A549 (cell line): ENCODE results near the gene METTL23. TPM values are rescaled to one million over a fixed set of nuclear protein-coding genes. Genes with fewer than 3 reads are reported as not detected.

Source experiments
- ATAC-seq, 2 experiments: fragments of 200-7000 bp in 1 of 2; fragments of >200 bp in 1 of 2; cut with Nextera tagmentation in 1 of 2; cut with Tn5 transposase in 1 of 2; 3 replicates each; pipeline versions ENCODE4 v1.8.0 to v1.9.1; 2018 to 2020; ENCODE audit warnings: mild to moderate bottlenecking in 1 of 2, moderate library complexity in 1 of 2
- CTCF ChIA-PET: fragments of 300-600 bp; sonication (Branson Sonifier 250); formaldehyde crosslinking; extraction: SDS; loops from one replicate; lab custom pipeline; 2021; ENCODE audit warnings: antibody characterized with exemption, inconsistent platforms; lab: Yijun Ruan, JAX
- POLR2A ChIA-PET: fragments of 350-600 bp; formaldehyde crosslinking; extraction: SDS; loops from one replicate; lab custom pipeline; 2021; ENCODE audit warnings: antibody characterized with exemption, inconsistent platforms; lab: Yijun Ruan, JAX
- DNase-seq, 2 experiments: peaks; one replicate each; pipeline versions ENCODE4 v3.0.0 to v3.0.0-alpha.2; 2011 to 2016; ENCODE audit warnings: low read depth in 1 of 2, low spot score in 1 of 2
- FAIRE-seq: peaks from 2 replicates; lab custom pipeline; 2011; peaks lifted over from hg19 to GRCh38; lab: Jason Lieb, UNC
- H3K27ac ChIP-seq, 2 experiments: fragments of >200 bp; sonication (Bioruptor Twin); formaldehyde crosslinking; 3 replicates each; pipeline ENCODE4 v1.5.1; 2016 to 2017
- H3K4me1 ChIP-seq: fragments of >200 bp; sonication (Bioruptor Twin); formaldehyde crosslinking; 3 replicates; pipeline ENCODE4 v1.6.1; 2016
- H3K4me2 ChIP-seq: fragments of >200 bp; sonication (Bioruptor Twin); formaldehyde crosslinking; 3 replicates; pipeline ENCODE4 v1.6.1; 2016
- H3K4me3 ChIP-seq: fragments of >200 bp; sonication (Bioruptor Twin); formaldehyde crosslinking; 3 replicates; pipeline ENCODE4 v1.5.1; 2016
- H3K9me3 ChIP-seq: fragments of >200 bp; sonication (Bioruptor Twin); formaldehyde crosslinking; 3 replicates; pipeline ENCODE4 v1.6.1; 2016
- BHLHE40 ChIP-seq: IDR thresholded peaks from 2 replicates; pipeline ENCODE4 v1.6.1; 2012; ENCODE audit warnings: low read depth, low read length, inconsistent platforms
- CHD4 ChIP-seq: fragments of 200-600 bp; sonication (generic); IDR thresholded peaks from 2 replicates; pipeline ENCODE4 v1.6.1; 2016; ENCODE audit warnings: antibody characterized with exemption, mild to moderate bottlenecking, borderline replicate concordance
- CTCF ChIP-seq: fragments of >200 bp; sonication (Bioruptor Twin); formaldehyde crosslinking; IDR thresholded peaks from 3 replicates; pipeline ENCODE4 v1.5.1; 2016
- EP300 ChIP-seq, 2 experiments: fragments of >200 bp; sonication (Bioruptor Twin); formaldehyde crosslinking; IDR thresholded peaks; 2 replicates in 1 of 2; 3 replicates in 1 of 2; pipeline ENCODE4 v1.6.1; 2016 to 2017
- FOSB ChIP-seq: fragments of 250-450 bp; sonication (Bioruptor Pico); IDR thresholded peaks from 2 replicates; pipeline ENCODE4 v1.5.0; 2020; ENCODE audit warnings: mild to moderate bottlenecking, moderate library complexity
- FOSL2 ChIP-seq, 2 experiments: fragments of 450-650 bp in 1 of 2; fragments of >200 bp in 1 of 2; sonication (Bioruptor Twin) in 1 of 2; formaldehyde crosslinking; IDR thresholded peaks; 2 replicates each; pipeline versions ENCODE4 v1.5.0 to v1.6.1; 2016 to 2020; ENCODE audit warnings: mild to moderate bottlenecking in 1 of 2, moderate library complexity in 1 of 2
- HDAC2 ChIP-seq: fragments of 200-600 bp; sonication (generic); IDR thresholded peaks from 2 replicates; pipeline ENCODE4 v1.6.1; 2016
- HMGXB4 ChIP-seq: fragments of 250-450 bp; sonication (Bioruptor Pico); IDR thresholded peaks from 2 replicates; pipeline ENCODE4 v1.5.0; 2021; ENCODE audit warnings: mild to moderate bottlenecking, moderate library complexity, borderline replicate concordance
- HOXB13 ChIP-seq: fragments of 250-450 bp; sonication (Bioruptor Pico); IDR thresholded peaks from 2 replicates; pipeline ENCODE4 v1.5.0; 2020; ENCODE audit warnings: low read depth, mild to moderate bottlenecking, moderate library complexity
- KDM1A ChIP-seq: fragments of 200-600 bp; sonication (generic); IDR thresholded peaks from 2 replicates; pipeline ENCODE4 v1.6.1; 2016; ENCODE audit warnings: low read depth, mild to moderate bottlenecking
- MAZ ChIP-seq: fragments of 150-350 bp; IDR thresholded peaks from 2 replicates; pipeline ENCODE4 v1.6.1; 2014; ENCODE audit warnings: antibody characterized with exemption, low read depth, low read length, borderline replicate concordance
- NFE2L2 ChIP-seq: fragments of 150-350 bp; conservative IDR thresholded peaks from 2 replicates; pipeline ENCODE4 v1.6.1; 2014; ENCODE audit warnings: low read length
- NR3C1 ChIP-seq: fragments of >200 bp; sonication (Bioruptor Twin); formaldehyde crosslinking; IDR thresholded peaks from 3 replicates; pipeline ENCODE4 v1.6.1; 2017
- PBX3 ChIP-seq: IDR thresholded peaks from 2 replicates; pipeline ENCODE4 v1.6.1; 2012
- RARB ChIP-seq: fragments of 250-450 bp; sonication (Bioruptor Pico); IDR thresholded peaks from 2 replicates; pipeline ENCODE4 v1.8.0; 2021; ENCODE audit warnings: mild to moderate bottlenecking, moderate library complexity
- RNF2 ChIP-seq: fragments of 200-600 bp; sonication (generic); IDR thresholded peaks from 2 replicates; pipeline ENCODE4 v1.6.1; 2016; ENCODE audit warnings: low read depth, mild to moderate bottlenecking, antibody characterized with exemption, moderate library complexity, borderline replicate concordance
- SMC3 ChIP-seq: fragments of >200 bp; sonication (Bioruptor Twin); formaldehyde crosslinking; IDR thresholded peaks from 3 replicates; pipeline ENCODE4 v1.6.1; 2018; ENCODE audit warnings: inconsistent platforms
- TFCP2L1 ChIP-seq: fragments of 250-450 bp; sonication (Bioruptor Pico); IDR thresholded peaks from 2 replicates; pipeline ENCODE4 v1.5.0; 2021; ENCODE audit warnings: mild to moderate bottlenecking
- whole genome bisulfite sequencing: methylation state at CpG from one replicate; pipeline ENCODE4 v1.1.6; 2017; ENCODE audit errors: missing lambda C conversion rate; 5-methylcytosine and 5-hydroxymethylcytosine counted together
- polyA plus RNA-seq, 4 experiments: library from polyadenylated mRNA; depleted of rRNA in 3 of 4; stranded (reverse); fragments of >200 nt; fragmentation: RNase III in 1 of 4; extraction: RNeasy Plus Mini Kit Qiagen cat#74134 plus additional on column Dnase treatment in 1 of 4; gene quantifications; 2 replicates in 3 of 4; 3 replicates in 1 of 4; pipeline ENCODE4 v1.2.3, GENCODE V29; 2011 to 2017

METTL23 gene
- polyA plus RNA-seq, 2 of the 4 experiments (the other 2 are of a cell fraction) = 64.9 to 120 TPM

- TF ChIP-seq HOXB13 (CRISPR knock-in tag) (no peak), NR3C1 (no peak), BHLHE40 (no peak), SMC3 (no peak), RARB (CRISPR knock-in tag) (no peak), PBX3 (no peak), MAZ (no peak), HMGXB4 (CRISPR knock-in tag) (no peak), FOSL2 (IDR thresholded peaks at IDR 0.05) (no peak), FOSL2 (CRISPR knock-in tag; IDR thresholded peaks at IDR 0.05) (no peak), TFCP2L1 (CRISPR knock-in tag) (no peak)
- Histone ChIP-seq H3K4me1 (peaks cover 9% of the 10 kb centered on the region), H3K27ac (no peak overlapping the region), H3K9me3 (no peaks in the 10 kb centered on the region), H3K4me3 (no peak overlapping the region), H3K4me2 (no peak overlapping the region)
- DNase-seq (no peak), ATAC-seq (no peak), FAIRE-seq (no peak)
- 76% methylated on average over 4 of the region's 4 CpGs for WGBS
- ChIA-PET CTCF (interaction anchor here (0.5 to 26.0 kb wide), 5 partner anchors 9 to 240 kb away, joined by 3 to 456 read pairs (median 8); no protein-coding TSS in a partner anchor), POLR2A (no interaction called here)
Measured at GRCh38 chr17:76704805-76705204, 21.8 kb upstream of the METTL23 start.

- Histone ChIP-seq H3K4me1 (peaks cover 21% of the 10 kb centered on the region), H3K27ac (no peak overlapping the region), H3K4me3 (no peak overlapping the region), H3K9me3 (no peaks in the 10 kb centered on the region), H3K4me2 (no peak overlapping the region)
- FAIRE-seq = no peak
- 90% methylated on average over 3 of the region's 3 CpGs for WGBS
- no peak for ATAC-seq
- CTCF ChIA-PET = interaction anchor here (26.0 kb wide), 1 partner anchor 17 kb away, joined by 456 read pairs; no protein-coding TSS in a partner anchor
- POLR2A ChIA-PET = no interaction called here
- TF ChIP-seq HDAC2 (no peak), CHD4 (no peak), KDM1A (no peak), FOSB (CRISPR knock-in tag) (no peak), EP300 (IDR thresholded peaks at IDR 0.05) (no peak), CTCF (no peak), NFE2L2 (no peak)
- DNase-seq = no peak
Measured at GRCh38 chr17:76706817-76707216, 19.8 kb upstream of the METTL23 start.

GRCh38 chr17:76707985-76708807 is 18.4 kb upstream of the METTL23 start:
- Histone ChIP-seq H3K9me3 (no peaks in the 10 kb centered on the region), H3K4me2 (no peak overlapping the region)
- DNase-seq = no peak
- CTCF ChIA-PET = interaction anchor here (0.9 to 26.0 kb wide), 10 partner anchors 11 to 250 kb away, joined by 3 to 456 read pairs (median 4); partner anchors contain the start of genes JMJD6 and METTL23
- TF ChIP-seq RNF2 (no peak), CTCF (peak; percentile 13; the same call in 1 of the 3 replicates)
- TF ChIP-seq, all 56 proteins: peak for 1
- 84% methylated on average over 14 of the region's 14 CpGs for WGBS
- ATAC-seq = no peak
- FAIRE-seq = no peak
- H3K4me3 ChIP-seq = no peak overlapping the region
- 0 out of 6 replicates have a peak overlapping the region, but pooled peaks of 1 of the 2 experiments have one; percentile 29 for H3K27ac ChIP-seq
- H3K4me1 ChIP-seq = peaks cover 22% of the 10 kb centered on the region
- POLR2A ChIA-PET = no interaction called here
